AG20443 (cell line): ENCODE results near the gene MAML1.

Experiments used
- DNase-seq: peaks from one replicate; pipeline ENCODE4 v3.0.0; 2012; ENCODE audit warnings: low spot score, mixed read lengths

MAML1 gene

GRCh38 chr5:179824745-179825112, 92.1 kb downstream of the MAML1 start:
- no peak for DNase-seq

- peak; percentile 55 for DNase-seq
Measured at GRCh38 chr5:179825655-179826182, 93.1 kb downstream of the MAML1 start.
